ENCODE results near the gene PBX1.

Gene PBX1

DNA sequence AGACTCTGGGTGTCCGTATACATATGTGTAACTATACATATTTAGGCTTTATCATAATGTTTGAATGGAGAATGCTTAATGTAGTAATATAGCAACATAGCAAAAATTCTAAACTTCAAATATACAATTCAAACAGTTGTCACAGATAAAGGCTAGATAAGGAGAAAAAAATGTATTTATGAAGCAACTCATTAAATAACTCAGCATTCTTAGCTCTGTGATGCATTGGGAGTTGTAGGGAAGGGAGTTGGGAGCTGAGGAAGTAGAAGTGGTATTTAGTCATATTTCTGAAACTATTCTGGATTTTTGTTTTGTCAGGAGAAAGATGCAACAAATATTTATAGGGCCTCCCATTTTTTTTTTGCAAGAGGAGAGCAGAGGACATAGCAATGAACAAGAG lies 197.8 kb downstream of the PBX1 start:
- DNase-seq (ENCODE audit: extremely low read depth, low read depth), result no peak
- no peak for TF ChIP-seq CTCF (IDR thresholded peaks at IDR 0.05; ENCODE audit: low read depth, low read length, missing control alignments)

GRCh38 chr1:164757625-164758024 lies 198.6 kb downstream of the PBX1 start:
- no peak overlapping the region for H3K4me3 ChIP-seq (replicated peaks; ENCODE audit: low read depth, low read length)
- no peak for TF ChIP-seq CTCF (IDR thresholded peaks at IDR 0.05; ENCODE audit: low read depth, low read length, missing control alignments)
- DNase-seq (ENCODE audit: extremely low read depth, low read depth), result no peak

More for the DNA sequence above, 197.8 kb downstream of the PBX1 start:
- H3K4me3 ChIP-seq (replicated peaks; ENCODE audit: low read depth, low read length), result no peak overlapping the region

DNA sequence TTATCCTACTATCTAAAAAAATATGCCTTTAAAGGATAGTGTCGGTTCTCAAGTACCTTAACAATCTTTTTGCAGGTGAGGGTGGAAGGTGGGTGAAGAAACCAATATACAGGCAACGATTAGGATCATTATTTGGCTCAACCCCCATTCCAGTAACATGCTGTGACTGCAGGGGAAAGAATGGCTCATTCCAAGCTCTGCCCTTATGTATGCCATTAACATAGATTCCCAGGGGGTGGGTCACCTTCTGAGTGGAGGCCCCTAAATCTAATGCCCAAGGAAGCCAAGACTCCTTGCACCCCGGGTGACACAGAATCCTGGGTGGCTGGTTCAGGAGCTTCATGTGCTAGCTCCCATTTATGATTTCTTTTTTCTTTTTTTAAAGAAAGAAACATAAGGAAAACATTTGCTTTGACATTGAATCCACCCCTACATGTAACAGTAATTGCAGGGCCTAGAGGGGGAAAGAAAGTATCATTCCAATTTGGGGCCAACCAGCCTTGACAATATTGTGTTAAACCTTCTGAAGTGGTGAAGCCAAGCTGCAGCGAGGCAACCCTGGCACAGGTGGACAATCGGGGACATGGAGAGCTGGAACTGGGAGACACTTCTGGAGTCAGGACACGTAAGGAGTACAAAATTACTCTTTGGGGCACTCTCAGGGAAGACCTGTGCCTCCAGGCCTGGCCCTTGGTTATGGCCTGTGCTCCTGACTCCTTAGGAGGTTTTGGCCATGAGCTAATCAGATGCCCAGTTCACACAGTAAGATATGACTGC lies 200.3 kb downstream of the PBX1 start:
- no peak overlapping the region for H3K4me3 ChIP-seq (replicated peaks; ENCODE audit: low read depth, low read length)
- DNase-seq (ENCODE audit: extremely low read depth, low read depth), result no peak
- no peak for TF ChIP-seq CTCF (IDR thresholded peaks at IDR 0.05; ENCODE audit: low read depth, low read length, missing control alignments)

DNA sequence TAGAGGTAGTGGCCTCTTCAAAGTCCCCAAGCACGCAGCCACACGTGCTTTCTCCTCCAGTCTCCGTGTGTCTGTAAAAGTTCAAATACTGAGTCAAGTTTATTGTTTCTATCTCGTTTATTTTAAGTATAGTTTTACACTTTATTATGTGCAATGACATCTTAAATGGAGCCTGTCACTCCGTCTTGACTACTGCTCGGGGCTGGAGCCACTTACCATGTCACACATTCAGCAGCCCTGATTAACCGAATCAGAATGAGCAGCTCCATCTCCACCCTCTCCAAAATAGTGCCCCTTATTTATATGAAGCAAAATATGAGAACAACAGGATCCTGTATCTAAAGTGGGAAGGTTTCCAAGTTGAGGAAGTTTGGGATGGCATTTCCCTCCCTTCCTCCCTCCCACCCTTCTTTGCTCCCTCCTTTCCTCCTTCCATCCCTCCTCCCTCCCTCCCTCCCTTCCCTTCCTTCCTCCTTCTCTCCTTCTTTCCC lies 201.0 kb downstream of the PBX1 start:
- H3K4me3 ChIP-seq (replicated peaks; ENCODE audit: low read depth, low read length), result no peak overlapping the region
- TF ChIP-seq CTCF (IDR thresholded peaks at IDR 0.05; ENCODE audit: low read depth, low read length, missing control alignments), result no peak
- DNase-seq (ENCODE audit: extremely low read depth, low read depth), result no peak

GRCh38 chr1:164760569-164760968 lies 201.6 kb downstream of the PBX1 start:
- no peak for DNase-seq (ENCODE audit: extremely low read depth, low read depth)
- no peak for TF ChIP-seq CTCF (IDR thresholded peaks at IDR 0.05; ENCODE audit: low read depth, low read length, missing control alignments)
- H3K4me3 ChIP-seq (replicated peaks; ENCODE audit: low read depth, low read length), result no peak overlapping the region

DNA sequence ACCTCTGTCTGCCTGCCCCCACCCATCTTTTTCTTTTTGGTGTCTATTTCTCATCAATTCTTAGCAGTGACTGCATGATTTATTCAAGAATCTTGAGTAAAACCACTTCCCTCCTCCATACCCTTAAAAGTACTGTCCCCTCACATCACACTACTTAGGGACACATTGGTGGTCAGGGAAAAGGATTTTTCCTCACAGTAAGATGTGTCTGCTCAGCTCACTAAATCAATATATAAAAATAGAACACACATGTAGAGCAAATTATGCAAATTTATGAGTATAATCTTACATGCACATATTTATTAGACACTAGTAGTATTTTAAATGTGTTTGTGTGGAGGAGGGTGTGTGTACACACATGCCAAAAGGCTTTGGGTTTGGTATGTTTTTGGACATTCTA lies 202.0 kb downstream of the PBX1 start:
- H3K4me3 ChIP-seq (replicated peaks; ENCODE audit: low read depth, low read length), result no peak overlapping the region
- no peak for TF ChIP-seq CTCF (IDR thresholded peaks at IDR 0.05; ENCODE audit: low read depth, low read length, missing control alignments)

More for the DNA sequence above, 202.0 kb downstream of the PBX1 start:
- DNase-seq (ENCODE audit: extremely low read depth, low read depth), result no peak

All from HFF-Myc (cell line).